HG03097 (cell line): ENCODE results near the gene CLMN.

Source experiments
- ATAC-seq: cut with Tn5 transposase; IDR thresholded peaks from one replicate; pipeline ENCODE4 v1.9.1; 2021; ENCODE audit not compliant: unreplicated experiment, low FRiP score

CLMN gene

DNA sequence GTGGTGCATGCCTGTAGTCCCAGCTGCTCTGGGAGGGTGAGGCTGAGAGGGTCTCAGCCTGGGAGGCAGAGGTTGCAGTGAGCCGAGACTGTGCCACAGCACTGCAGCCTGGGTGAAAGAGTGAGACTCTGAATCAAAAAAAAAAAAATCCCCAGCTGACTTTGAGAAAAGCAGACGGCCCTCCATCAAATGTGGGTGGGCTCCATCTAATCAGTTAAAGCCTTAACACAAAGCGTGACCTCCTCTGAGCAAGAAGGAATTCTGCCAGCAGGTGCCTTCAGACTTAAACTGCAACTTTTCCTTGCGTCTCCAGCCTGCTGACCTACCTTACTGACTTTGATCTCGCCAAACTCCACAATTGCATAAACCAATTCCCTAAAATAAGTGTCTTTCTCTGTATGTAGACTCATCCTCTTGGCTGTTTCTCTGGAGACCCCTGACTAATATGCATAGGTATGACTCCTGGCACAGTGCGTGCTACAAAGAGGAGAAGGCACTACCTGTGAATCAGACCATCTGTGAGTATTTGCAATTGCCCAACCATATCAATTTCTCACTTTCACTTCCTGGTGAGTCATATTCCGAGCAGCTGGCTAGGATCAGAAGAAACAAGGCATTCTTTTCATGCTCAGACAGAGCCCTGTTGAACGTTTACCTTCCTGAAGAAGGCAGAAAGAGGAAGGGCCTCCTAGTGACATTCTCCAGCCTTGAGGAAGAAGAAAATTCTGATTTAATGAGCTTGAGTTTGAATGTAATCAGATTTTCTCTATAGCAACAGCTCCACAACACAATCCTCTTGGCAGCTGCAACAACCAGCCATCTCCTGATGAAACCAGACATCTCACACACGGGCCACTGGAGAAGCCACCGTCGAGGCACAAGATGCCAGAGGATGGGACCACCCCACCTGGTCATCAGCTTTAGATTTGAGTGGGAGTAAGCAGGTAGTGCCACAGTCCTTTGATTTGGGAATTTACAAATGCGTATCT, 54.3 kb downstream of the CLMN start:
- ATAC-seq: peak; percentile 92

DNA sequence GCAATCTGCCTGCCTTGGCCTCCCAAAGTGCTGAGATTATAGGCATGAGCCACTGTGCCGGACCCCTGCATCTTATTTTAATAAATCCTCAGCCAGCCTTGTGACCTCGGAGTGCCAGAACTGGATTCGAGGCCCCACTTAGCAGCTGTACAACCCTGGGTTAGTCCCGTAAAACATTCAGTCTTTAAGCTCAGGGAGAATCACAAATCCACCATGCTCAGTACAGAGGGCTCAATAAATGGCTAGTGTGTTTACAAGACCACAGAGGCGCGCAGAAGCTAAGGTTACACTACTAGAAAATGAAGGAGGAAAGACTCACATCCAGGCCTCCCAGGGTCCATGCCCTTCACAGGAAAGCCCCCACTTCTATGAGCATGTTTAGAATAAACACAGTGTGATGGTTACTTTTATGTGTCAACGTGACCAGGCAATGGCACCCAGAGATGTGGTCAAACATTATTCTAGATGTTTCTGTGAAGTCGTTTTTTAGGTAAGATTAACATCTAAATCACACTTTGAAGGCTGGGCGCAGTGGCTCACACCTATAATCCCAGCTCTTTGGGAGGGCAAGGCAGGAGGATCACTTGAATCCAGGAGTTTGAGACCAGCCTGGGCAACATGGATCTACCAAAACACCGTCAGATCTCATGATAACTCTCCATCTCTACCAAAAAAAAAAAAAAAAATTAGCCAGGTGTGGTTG, 55.3 kb downstream of the CLMN start:
- ATAC-seq: no peak

DNA sequence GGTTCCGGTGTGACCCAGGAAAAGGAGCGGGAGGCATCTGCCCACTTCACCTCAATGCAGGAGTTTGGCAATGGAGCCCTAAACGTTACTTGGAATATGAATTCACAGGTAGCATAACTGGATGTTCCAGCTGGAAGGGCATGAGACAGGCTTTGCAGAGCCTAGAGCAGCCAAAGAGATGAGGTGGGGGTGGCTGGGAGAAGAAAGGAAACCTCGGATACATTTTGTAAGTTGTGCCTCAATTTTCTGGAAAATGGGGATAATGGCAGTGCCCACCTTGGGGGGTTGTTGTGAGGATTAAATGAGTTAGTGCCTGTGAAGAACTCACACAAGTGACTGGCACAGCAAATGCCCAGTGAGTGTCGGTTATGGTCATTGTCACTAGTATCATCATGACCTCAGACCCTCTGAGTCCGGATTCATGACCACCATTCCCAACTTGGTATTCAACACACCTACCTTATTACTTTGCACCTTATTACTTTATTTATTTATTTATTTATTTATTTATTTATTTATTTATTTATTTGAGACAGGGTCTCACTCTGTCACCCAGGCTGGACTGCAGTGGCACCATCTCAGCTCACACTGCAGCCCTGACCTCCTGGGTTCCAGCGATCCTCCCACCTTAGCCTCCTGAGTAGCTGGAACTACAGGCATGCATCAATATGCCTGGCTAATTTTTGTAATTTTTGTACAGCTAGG, 56.0 kb downstream of the CLMN start:
- no peak for ATAC-seq

GRCh38 chr14:95262511-95262891, 57.2 kb downstream of the CLMN start:
- ATAC-seq: no peak

DNA sequence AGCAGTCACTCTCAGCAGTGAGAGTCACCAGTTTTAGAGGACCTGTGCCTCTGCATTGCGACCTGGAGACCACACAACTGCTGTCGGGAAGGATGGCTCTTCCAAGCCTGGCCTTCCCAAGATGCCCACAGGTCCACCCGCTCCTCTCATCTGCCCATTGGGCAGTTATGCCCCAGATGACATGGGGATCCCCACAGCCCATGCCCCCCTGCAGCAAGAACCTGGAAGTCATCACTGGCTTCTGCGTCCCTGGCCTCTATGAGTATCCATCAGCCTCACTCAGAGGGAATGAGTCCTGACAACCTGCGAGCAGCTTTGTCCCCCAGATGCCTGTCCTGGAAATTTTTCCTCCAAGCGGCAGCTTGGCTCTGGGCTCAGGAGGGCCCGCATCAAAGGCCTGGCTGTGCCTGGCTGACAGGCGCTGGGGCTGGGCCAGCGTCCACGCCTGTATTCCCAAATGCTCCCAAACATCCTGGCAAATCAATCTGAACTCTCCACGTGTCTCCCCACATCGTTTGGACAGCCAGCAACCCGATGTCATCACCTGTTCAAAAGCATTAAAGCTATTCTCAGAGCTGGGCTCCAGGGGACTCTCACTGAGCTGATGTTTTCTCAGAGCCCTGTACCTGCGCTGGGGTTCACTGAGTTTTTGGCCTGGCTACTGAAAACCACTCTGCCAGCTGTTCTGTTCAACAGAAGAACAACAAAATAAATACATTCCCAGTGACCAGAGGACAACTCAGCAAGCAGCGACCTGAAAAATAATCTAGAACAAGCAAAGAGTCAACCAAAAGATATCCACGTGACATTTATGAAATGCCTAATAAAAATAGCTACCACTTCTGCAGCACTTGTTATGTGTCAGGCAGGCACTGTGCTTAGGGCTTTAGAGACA, 57.8 kb downstream of the CLMN start:
- no peak for ATAC-seq

DNA sequence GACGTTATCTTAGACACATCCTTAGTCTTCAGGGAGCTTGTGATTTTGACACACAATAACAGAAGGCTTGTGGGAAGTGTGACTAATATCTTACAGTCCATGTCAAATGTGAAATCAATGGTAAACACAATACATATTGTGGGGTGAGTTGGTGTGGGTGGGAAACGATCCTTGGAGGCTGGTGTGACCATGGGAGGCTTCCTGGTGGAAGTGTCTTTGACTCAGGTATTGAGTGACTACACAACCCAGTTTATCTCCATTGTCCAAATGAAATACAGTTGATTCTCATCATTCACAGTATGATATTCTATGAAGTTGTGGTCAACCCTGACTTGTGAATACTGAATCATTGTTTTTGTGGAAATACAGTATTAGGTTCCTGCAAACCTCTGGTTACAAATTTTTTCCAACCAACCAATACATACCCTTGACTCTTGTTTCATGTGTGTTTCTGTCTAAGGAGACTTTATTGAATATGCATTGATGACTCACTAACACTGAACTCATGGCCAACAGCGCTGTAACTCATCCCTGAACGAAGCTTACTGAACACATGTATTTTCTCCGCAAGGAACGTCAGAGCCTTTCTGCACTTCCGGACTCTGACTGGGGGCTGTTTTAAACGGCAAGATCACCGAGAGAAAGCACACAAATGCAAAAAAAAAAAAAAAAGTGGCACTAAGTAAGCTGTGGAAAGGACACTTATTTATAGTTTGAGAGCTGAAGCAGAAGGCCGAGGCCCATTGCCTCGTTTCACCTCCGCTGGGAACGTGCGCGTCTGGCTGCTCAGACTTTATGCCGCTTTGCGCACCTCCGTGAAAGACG, 59.0 kb downstream of the CLMN start:
- ATAC-seq: no peak

DNA sequence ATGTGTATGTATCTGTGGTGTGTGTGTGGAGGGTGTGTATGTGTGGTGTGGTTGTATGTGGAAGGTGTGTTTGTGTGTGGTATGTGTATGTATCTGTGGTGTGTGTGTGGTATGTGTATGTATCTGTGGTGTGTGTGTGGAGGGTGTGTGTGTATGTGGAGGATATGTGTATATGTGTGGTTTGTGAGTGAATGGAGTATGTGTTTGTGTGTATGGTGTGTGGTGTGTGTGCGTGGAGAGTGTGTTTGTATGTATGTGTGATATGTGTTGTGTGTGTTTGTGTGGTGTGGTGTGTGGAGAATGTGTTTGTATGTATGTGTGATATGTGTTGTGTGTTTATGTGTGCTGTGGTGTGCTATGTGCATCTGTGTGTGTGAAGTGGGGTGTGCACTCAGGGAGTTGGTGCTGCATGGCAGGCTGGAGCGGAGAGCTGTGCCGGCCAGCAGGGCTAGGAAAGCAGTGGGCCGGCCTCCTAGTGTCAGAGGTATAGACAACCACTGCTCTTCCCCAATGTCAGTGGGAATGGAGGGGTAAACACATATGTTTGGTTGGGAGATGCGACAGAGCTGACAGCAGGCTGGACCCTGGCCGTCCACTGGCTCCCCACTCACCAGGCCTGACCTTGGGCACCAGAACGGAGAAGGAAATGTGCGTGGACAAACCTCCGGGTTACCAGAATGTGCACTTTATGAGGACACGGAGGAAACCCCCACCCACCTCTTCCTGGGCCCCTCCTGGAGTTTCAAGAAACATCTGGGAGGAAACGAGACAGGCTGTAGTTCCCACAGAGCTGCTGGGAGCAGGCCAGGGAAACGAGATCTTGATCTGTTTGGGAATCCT, 60.7 kb downstream of the CLMN start:
- no peak for ATAC-seq

DNA sequence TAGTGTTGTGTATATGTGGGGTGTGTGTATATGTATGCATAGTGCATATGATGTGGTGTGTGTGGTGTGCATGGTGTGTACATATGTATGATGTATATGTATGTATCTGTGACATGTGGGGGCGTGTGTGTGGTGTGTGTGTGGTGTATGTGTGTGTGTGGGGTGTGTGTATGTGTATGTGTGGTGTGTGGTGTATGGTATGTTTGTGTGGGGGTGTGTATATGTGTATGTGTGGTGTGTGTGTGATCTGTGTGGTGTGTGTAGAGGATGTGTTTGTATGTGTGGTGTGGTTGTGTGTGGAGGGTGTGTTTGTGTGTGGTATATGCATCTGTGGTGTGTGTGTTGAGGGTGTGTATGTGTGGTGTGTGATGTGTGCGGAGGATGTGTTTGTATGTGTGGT, 61.6 kb downstream of the CLMN start:
- no peak for ATAC-seq

DNA sequence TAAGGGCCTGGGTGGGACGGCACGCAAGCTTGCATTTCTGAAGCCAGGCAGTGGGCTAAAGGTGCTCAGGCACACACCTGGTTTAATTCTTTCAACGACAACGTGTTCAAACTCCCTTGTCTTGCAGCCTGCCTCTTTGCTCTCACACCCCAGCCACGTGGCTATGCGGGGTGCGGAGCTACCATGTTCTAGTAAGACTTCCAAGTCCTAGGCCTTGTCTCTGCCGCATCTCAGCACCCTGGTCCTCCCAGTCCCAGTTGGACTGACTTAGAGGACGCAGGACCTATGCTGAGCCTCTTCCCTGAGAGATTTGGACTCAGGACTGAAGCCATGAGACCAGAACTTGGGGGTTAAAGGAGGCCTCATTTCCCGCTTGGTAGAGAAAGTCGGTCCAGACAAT, 62.2 kb downstream of the CLMN start:
- no peak for ATAC-seq

DNA sequence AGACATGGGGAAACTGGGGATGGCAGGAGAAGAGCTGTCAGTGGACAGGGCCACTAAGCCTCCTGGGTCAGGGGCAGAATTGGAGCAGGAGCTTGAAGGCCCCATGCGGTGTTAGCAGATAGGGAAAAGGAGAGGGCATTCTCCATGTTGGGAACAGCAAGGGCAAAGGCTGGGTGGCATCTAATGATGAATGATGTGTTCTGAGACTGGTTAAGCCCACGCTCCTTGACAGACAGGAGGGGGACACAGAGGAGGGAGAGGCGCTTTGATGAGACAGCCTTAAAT, 63.0 kb downstream of the CLMN start:
- no peak for ATAC-seq

- ATAC-seq: no peak
These were observed 63.5 kb downstream of the CLMN start for GRCh38 chr14:95256002-95256775.

DNA sequence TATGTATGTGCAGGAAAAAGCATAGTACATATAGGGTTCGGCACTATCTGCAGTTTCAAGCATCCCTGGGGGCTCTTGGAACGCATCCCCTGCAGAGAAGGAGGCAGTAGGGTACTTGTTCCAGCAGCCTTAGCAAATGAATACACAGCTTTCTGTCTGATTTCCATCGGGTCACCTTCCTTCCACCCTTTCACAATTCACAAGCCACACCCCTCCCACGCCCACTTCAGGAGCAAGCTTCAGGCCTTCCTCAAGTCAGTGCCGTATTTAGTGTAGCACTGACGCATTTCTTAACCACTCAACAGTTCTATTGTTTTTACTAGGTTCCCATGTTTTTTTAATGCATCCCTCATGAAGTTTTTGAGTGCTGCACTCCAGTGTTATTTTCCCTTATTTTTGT, 64.2 kb downstream of the CLMN start:
- no peak for ATAC-seq

- no peak for ATAC-seq
These were observed 64.7 kb downstream of the CLMN start for GRCh38 chr14:95255013-95255412.

GRCh38 chr14:95254288-95254687, 65.4 kb downstream of the CLMN start:
- ATAC-seq: no peak

GRCh38 chr14:95253039-95253630, 66.6 kb downstream of the CLMN start:
- no peak for ATAC-seq

- no peak for ATAC-seq
These were observed 67.5 kb downstream of the CLMN start for GRCh38 chr14:95252219-95252618.

GRCh38 chr14:95250936-95251335, 68.8 kb downstream of the CLMN start:
- no peak for ATAC-seq
